HG03097 (cell line): ENCODE data around the gene OR6V1.
"Not testable (repeated sequence)": the region's sequence is repeated elsewhere in the genome, so short reads cannot be mapped to it uniquely, and the experiment has no call there.

Experiments
- ATAC-seq: cut with Tn5 transposase; IDR thresholded peaks from one replicate; pipeline ENCODE4 v1.9.1; 2021; ENCODE audit not compliant: unreplicated experiment, low FRiP score

OR6V1 gene

GRCh38 chr7:143042159-143042789 is 9.9 kb upstream of the OR6V1 start:
- ATAC-seq = no peak

- no peak for ATAC-seq
Observed at GRCh38 chr7:143042790-143043271, 9.3 kb upstream of the OR6V1 start.

- ATAC-seq = no peak
Observed at GRCh38 chr7:143043391-143043790, 8.8 kb upstream of the OR6V1 start.

GRCh38 chr7:143046426-143046851 is 5.7 kb upstream of the OR6V1 start:
- no peak for ATAC-seq

- ATAC-seq = no peak
Observed at GRCh38 chr7:143047326-143047725, 4.8 kb upstream of the OR6V1 start.

- no peak for ATAC-seq
Observed at GRCh38 chr7:143048827-143049226, 3.3 kb upstream of the OR6V1 start.

- ATAC-seq = no peak
Observed at GRCh38 chr7:143049362-143049761, 2.8 kb upstream of the OR6V1 start.

GRCh38 chr7:143050931-143051330 is 1.2 kb upstream of the OR6V1 start:
- ATAC-seq = no peak

- ATAC-seq = no peak
Observed at GRCh38 chr7:143054621-143055020, 2.5 kb downstream of the OR6V1 start.

- no peak for ATAC-seq
Observed at GRCh38 chr7:143055754-143056153, 3.6 kb downstream of the OR6V1 start.

- ATAC-seq = no peak
Observed at GRCh38 chr7:143063741-143064140, 11.6 kb downstream of the OR6V1 start.

- ATAC-seq = no peak
Observed at GRCh38 chr7:143068446-143068845, 16.3 kb downstream of the OR6V1 start.

- ATAC-seq = no peak
Observed at GRCh38 chr7:143069912-143070500, 17.9 kb downstream of the OR6V1 start.

GRCh38 chr7:143073556-143073955 is 21.4 kb downstream of the OR6V1 start:
- no peak for ATAC-seq

- ATAC-seq = no peak
Observed at GRCh38 chr7:143074141-143074540, 22.0 kb downstream of the OR6V1 start.

- ATAC-seq = no peak
Observed at GRCh38 chr7:143085109-143085508, 33.0 kb downstream of the OR6V1 start.

GRCh38 chr7:143085610-143086009 is 33.5 kb downstream of the OR6V1 start:
- ATAC-seq = not testable (repeated sequence)

- not testable (repeated sequence) for ATAC-seq
Observed at GRCh38 chr7:143088549-143089231, 36.5 kb downstream of the OR6V1 start.

GRCh38 chr7:143096146-143096545 is 44.0 kb downstream of the OR6V1 start:
- ATAC-seq = no peak

- ATAC-seq = not testable (repeated sequence)
Observed at GRCh38 chr7:143099579-143099978, 47.4 kb downstream of the OR6V1 start.
